Neural progenitor cell (in vitro differentiated cells): ENCODE measurements around the gene BGN. TPM values are rescaled to one million over a fixed set of nuclear protein-coding genes. Genes with fewer than 3 reads are reported as not detected.

Source experiments
- DNase-seq: peaks from one replicate; pipeline ENCODE4 v3.0.0-alpha.2; 2016; ENCODE audit warnings: low spot score
- H2AFZ ChIP-seq: fragments of 200-600 bp; sonication (generic); replicated peaks from 2 replicates; pipeline ENCODE4 v1.6.1; 2016; ENCODE audit warnings: antibody characterized with exemption
- H3F3A ChIP-seq: fragments of 200-600 bp; sonication (generic); 2 replicates; pipeline ENCODE4 v1.6.1; 2016; ENCODE audit warnings: antibody characterized with exemption, low read depth
- H3K27ac ChIP-seq: fragments of 200-600 bp; sonication (generic); 2 replicates; pipeline ENCODE4 v1.5.1; 2016; ENCODE audit warnings: mild to moderate bottlenecking
- H3K27me3 ChIP-seq: fragments of 200-600 bp; sonication (generic); 2 replicates; pipeline ENCODE4 v1.6.1; 2016; ENCODE audit warnings: mild to moderate bottlenecking, moderate library complexity
- H3K36me3 ChIP-seq: fragments of 200-600 bp; sonication (generic); 2 replicates; pipeline ENCODE4 v1.5.1; 2016
- H3K4me1 ChIP-seq: fragments of 200-600 bp; sonication (generic); 2 replicates; pipeline ENCODE4 v1.6.1; 2016; ENCODE audit warnings: mixed run types
- H3K4me2 ChIP-seq: fragments of 200-600 bp; sonication (generic); 2 replicates; pipeline ENCODE4 v1.6.1; 2016
- H3K4me3 ChIP-seq: fragments of 200-600 bp; sonication (generic); 2 replicates; pipeline ENCODE4 v1.5.1; 2016
- H3K79me2 ChIP-seq: fragments of 200-600 bp; sonication (generic); 2 replicates; pipeline ENCODE4 v1.6.1; 2016; ENCODE audit warnings: low read depth
- H3K9ac ChIP-seq: fragments of 200-600 bp; sonication (generic); 2 replicates; pipeline ENCODE4 v1.6.1; 2016
- H3K9me3 ChIP-seq: fragments of 200-600 bp; sonication (generic); 2 replicates; pipeline ENCODE4 v1.5.1; 2016; ENCODE audit warnings: low read depth
- H4K20me1 ChIP-seq: fragments of 200-600 bp; sonication (generic); 2 replicates; pipeline ENCODE4 v1.6.1; 2016; ENCODE audit warnings: low read depth
- H3K27ac Mint-ChIP-seq: 3 replicates; pipeline ENCODE4 v1.8.0; 2021; ENCODE audit warnings: mixed read lengths
- H3K27me3 Mint-ChIP-seq: 2 replicates; pipeline ENCODE4 v1.8.0; 2022; ENCODE audit warnings: low read depth, mild to moderate bottlenecking, inconsistent platforms, moderate library complexity, mixed read lengths; ENCODE audit not compliant: insufficient read depth
- H3K36me3 Mint-ChIP-seq: 3 replicates; pipeline ENCODE4 v1.8.0; 2021; ENCODE audit warnings: mixed read lengths
- H3K4me1 Mint-ChIP-seq: 3 replicates; pipeline ENCODE4 v1.8.0; 2021; ENCODE audit warnings: mixed read lengths
- H3K4me3 Mint-ChIP-seq: 3 replicates; pipeline ENCODE4 v1.8.0; 2021; ENCODE audit warnings: mild to moderate bottlenecking, moderate library complexity, mixed read lengths
- H3K9me3 Mint-ChIP-seq: 3 replicates; pipeline ENCODE4 v1.8.0; 2020; ENCODE audit warnings: mixed read lengths
- EZH2 ChIP-seq: fragments of 200-600 bp; sonication (generic); IDR thresholded peaks from 2 replicates; pipeline ENCODE4 v1.6.1; 2017; ENCODE audit warnings: antibody characterized with exemption, mild to moderate bottlenecking, moderate library complexity
- EZH2phosphoT487 ChIP-seq: fragments of 200-600 bp; sonication (generic); IDR thresholded peaks from 2 replicates; pipeline ENCODE4 v1.6.1; 2017; ENCODE audit warnings: antibody characterized with exemption
- total RNA-seq: library from RNA; depleted of rRNA; stranded (reverse); fragments of >200 nt; gene quantifications from 2 replicates; pipeline ENCODE4 v1.2.3, GENCODE V29; 2015; ENCODE audit warnings: low replicate concordance
- TF ChIP-seq, protein P1 (sequence below): fragments of 200-600 bp; sonication (generic); IDR thresholded peaks from 2 replicates; pipeline ENCODE4 v1.5.1; 2017; ENCODE audit warnings: antibody characterized with exemption, mild to moderate bottlenecking

The BGN gene
- total RNA-seq, 1 donor from 2014 or later: not detected

DNA sequence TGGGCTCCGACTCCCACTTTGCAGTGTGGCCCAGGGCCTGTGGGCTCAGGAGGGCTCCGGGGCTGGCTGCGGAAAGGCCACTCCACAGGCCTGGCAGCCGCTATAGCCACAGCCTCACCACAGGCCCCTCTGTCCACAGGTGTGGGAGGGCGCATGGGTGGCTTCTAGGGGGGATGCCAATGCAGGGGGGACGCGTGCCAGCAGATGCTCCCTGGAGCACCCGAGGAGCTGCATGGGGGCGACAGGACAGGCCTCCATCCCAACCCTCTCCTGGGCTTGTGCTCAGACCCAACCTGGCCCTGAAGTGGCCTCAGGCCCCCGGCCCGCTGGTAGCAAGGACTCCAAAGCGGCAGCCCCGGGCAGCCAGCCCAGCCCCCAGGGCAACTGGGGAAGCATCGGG, 8.0 kb downstream of the BGN start:
- Histone ChIP-seq H2AFZ (no peak overlapping the region), H3K27ac (no peak overlapping the region), H3K9ac (no peak overlapping the region), H3K9me3 (no peaks in the 10 kb centered on the region), H3K36me3 (no peaks in the 10 kb centered on the region), H3K79me2 (no peaks in the 10 kb centered on the region), H3K4me2 (no peak overlapping the region), H3K4me3 (no peak overlapping the region), H3K27me3 (no peaks in the 10 kb centered on the region), H4K20me1 (no peaks in the 10 kb centered on the region), H3K4me1 (no peaks in the 10 kb centered on the region), H3F3A (peaks cover 8% of the 10 kb centered on the region)
- H3K4me3 Mint-ChIP-seq: no peak overlapping the region
- H3K4me1 Mint-ChIP-seq: no peaks in the 10 kb centered on the region
- TF ChIP-seq EZH2phosphoT487 (no peak), EZH2 (no peak)
- TF ChIP-seq, protein P1, sequence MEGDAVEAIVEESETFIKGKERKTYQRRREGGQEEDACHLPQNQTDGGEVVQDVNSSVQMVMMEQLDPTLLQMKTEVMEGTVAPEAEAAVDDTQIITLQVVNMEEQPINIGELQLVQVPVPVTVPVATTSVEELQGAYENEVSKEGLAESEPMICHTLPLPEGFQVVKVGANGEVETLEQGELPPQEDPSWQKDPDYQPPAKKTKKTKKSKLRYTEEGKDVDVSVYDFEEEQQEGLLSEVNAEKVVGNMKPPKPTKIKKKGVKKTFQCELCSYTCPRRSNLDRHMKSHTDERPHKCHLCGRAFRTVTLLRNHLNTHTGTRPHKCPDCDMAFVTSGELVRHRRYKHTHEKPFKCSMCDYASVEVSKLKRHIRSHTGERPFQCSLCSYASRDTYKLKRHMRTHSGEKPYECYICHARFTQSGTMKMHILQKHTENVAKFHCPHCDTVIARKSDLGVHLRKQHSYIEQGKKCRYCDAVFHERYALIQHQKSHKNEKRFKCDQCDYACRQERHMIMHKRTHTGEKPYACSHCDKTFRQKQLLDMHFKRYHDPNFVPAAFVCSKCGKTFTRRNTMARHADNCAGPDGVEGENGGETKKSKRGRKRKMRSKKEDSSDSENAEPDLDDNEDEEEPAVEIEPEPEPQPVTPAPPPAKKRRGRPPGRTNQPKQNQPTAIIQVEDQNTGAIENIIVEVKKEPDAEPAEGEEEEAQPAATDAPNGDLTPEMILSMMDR: no peak
- no peak overlapping the region for H3K27ac Mint-ChIP-seq
- peaks cover 12% of the 10 kb centered on the region for H3K27me3 Mint-ChIP-seq
- H3K36me3 Mint-ChIP-seq: no peaks in the 10 kb centered on the region
- no peak for DNase-seq
- H3K9me3 Mint-ChIP-seq: peaks cover 16% of the 10 kb centered on the region

GRCh38 chrX:153504445-153505016, 9.8 kb downstream of the BGN start:
- Histone ChIP-seq H3K4me2 (no peak overlapping the region), H4K20me1 (no peaks in the 10 kb centered on the region), H3K9ac (no peak overlapping the region), H3F3A (peaks cover 8% of the 10 kb centered on the region), H3K27ac (no peak overlapping the region), H3K27me3 (no peaks in the 10 kb centered on the region), H3K36me3 (no peaks in the 10 kb centered on the region), H3K9me3 (no peaks in the 10 kb centered on the region), H3K79me2 (no peaks in the 10 kb centered on the region), H3K4me1 (no peaks in the 10 kb centered on the region), H2AFZ (no peak overlapping the region), H3K4me3 (no peak overlapping the region)
- TF ChIP-seq, protein P1: no peak
- no peak for TF ChIP-seq EZH2
- TF ChIP-seq EZH2phosphoT487: no peak
- Mint-ChIP-seq H3K4me3 (no peak overlapping the region), H3K36me3 (no peaks in the 10 kb centered on the region), H3K27ac (no peak overlapping the region), H3K9me3 (peaks cover 21% of the 10 kb centered on the region), H3K27me3 (peaks cover 13% of the 10 kb centered on the region), H3K4me1 (no peaks in the 10 kb centered on the region)
- DNase-seq: no peak

- TF ChIP-seq EZH2 (no peak), EZH2phosphoT487 (no peak)
- TF ChIP-seq, protein P1: no peak
- no peak overlapping the region for H3K9ac ChIP-seq
- H3K4me3 Mint-ChIP-seq: no peak overlapping the region
- DNase-seq: no peak
- H3K27ac Mint-ChIP-seq: no peak overlapping the region
- H3K9me3 Mint-ChIP-seq: peaks cover 21% of the 10 kb centered on the region
- no peaks in the 10 kb centered on the region for H3K36me3 Mint-ChIP-seq
- H3K4me1 ChIP-seq: no peaks in the 10 kb centered on the region
- H3K4me1 Mint-ChIP-seq: no peaks in the 10 kb centered on the region
- no peaks in the 10 kb centered on the region for H4K20me1 ChIP-seq
- no peaks in the 10 kb centered on the region for H3K36me3 ChIP-seq
- no peak overlapping the region for H2AFZ ChIP-seq
- no peaks in the 10 kb centered on the region for H3K27me3 ChIP-seq
- no peak overlapping the region for H3K27ac ChIP-seq
- no peak overlapping the region for H3K4me3 ChIP-seq
- H3K9me3 ChIP-seq: no peaks in the 10 kb centered on the region
- peaks cover 8% of the 10 kb centered on the region for H3F3A ChIP-seq
- H3K4me2 ChIP-seq: no peak overlapping the region
- H3K27me3 Mint-ChIP-seq: peaks cover 13% of the 10 kb centered on the region
- H3K79me2 ChIP-seq: no peaks in the 10 kb centered on the region
Observed at GRCh38 chrX:153505361-153505760, 10.6 kb downstream of the BGN start.
